B cell (primary cell): Measurements from ENCODE around the gene SUSD5. TPM values are rescaled to one million over a fixed set of nuclear protein-coding genes. Genes with fewer than 3 reads are reported as not detected.

Experiments used
- ATAC-seq: fragments of 200-7000 bp; cut with Tn5 transposase; one replicate; pipeline ENCODE4 v1.10.0; 2021; ENCODE audit warnings: low read depth, mild to moderate bottlenecking, moderate number of reproducible peaks, moderate library complexity
- CTCF ChIA-PET: fragments of 350-600 bp; sonication (Branson Sonifier 250); formaldehyde crosslinking; loops from one replicate; lab custom pipeline; 2021; ENCODE audit warnings: antibody characterized with exemption, inconsistent platforms; lab: Charles Lee
- POLR2A ChIA-PET: fragments of 350-600 bp; sonication (Branson Sonifier 250); formaldehyde crosslinking; loops from one replicate; lab custom pipeline; 2021; ENCODE audit warnings: antibody characterized with exemption; lab: Charles Lee
- DNase-seq: peaks from one replicate; pipeline ENCODE4 v3.0.0; 2013
- H2AFZ ChIP-seq: 2 replicates; pipeline ENCODE4 v1.6.1; 2012; ENCODE audit warnings: mild to moderate bottlenecking, low read depth, low read length; ENCODE audit not compliant: insufficient read depth, poor library complexity, severe bottlenecking
- H3K27ac ChIP-seq, 2 donors: 1 replicate in 1 of 2; 2 replicates in 1 of 2; pipeline ENCODE4 v1.5.1; 2012 to 2013; ENCODE audit warnings: low read length in 2 of 2, mild to moderate bottlenecking in 2 of 2, moderate library complexity in 1 of 2
- H3K27me3 ChIP-seq, 4 experiments: fragments of 200-600 bp in 1 of 4; sonication (generic) in 1 of 4; replicated peaks in 1 of 4; 1 replicate in 2 of 4; 2 replicates in 2 of 4; pipeline versions ENCODE4 v1.6.1 to v1.7.0; 2013 to 2016; ENCODE audit warnings: low read length in 3 of 4, mild to moderate bottlenecking in 2 of 4, mixed read lengths in 1 of 4, moderate library complexity in 1 of 4; ENCODE audit not compliant: insufficient read depth in 4 of 4, control insufficient read depth in 3 of 4; ENCODE audit errors: control extremely low read depth in 1 of 4
- H3K36me3 ChIP-seq, 2 experiments: replicated peaks in 1 of 2; 1 replicate in 1 of 2; 2 replicates in 1 of 2; pipeline versions ENCODE4 v1.6.1 to v1.7.1; 2013; ENCODE audit warnings: low read length in 1 of 2; ENCODE audit not compliant: insufficient read depth in 2 of 2, control insufficient read depth in 1 of 2; ENCODE audit errors: control extremely low read depth in 1 of 2, extremely low read depth in 1 of 2
- H3K4me1 ChIP-seq, 2 donors: fragments of 200-600 bp in 1 of 2; sonication (generic) in 1 of 2; 1 replicate in 1 of 2; 2 replicates in 1 of 2; pipeline versions ENCODE4 v1.5.1 to v1.6.1; 2013 to 2017; ENCODE audit warnings: low read length in 2 of 2; ENCODE audit not compliant: control insufficient read depth in 2 of 2, insufficient read depth in 2 of 2
- H3K4me2 ChIP-seq: replicated peaks from 2 replicates; pipeline ENCODE3; 2012; ENCODE audit warnings: mild to moderate bottlenecking, low read depth, low read length; ENCODE audit not compliant: poor library complexity, severe bottlenecking
- H3K4me3 ChIP-seq, 5 experiments: fragments of 200-600 bp in 1 of 5; sonication (generic) in 1 of 5; 1 replicate in 3 of 5; 2 replicates in 2 of 5; pipeline versions ENCODE4 v1.5.1 to v1.7.0; 2011 to 2016; ENCODE audit warnings: low read length in 4 of 5, mild to moderate bottlenecking in 4 of 5, low read depth in 2 of 5, control low read depth in 1 of 5, moderate library complexity in 1 of 5; ENCODE audit not compliant: insufficient read depth in 1 of 5; ENCODE audit errors: control extremely low read depth in 1 of 5, extremely low read depth in 1 of 5
- H3K79me2 ChIP-seq: fragments of 200-600 bp; sonication (generic); one replicate; pipeline ENCODE4 v1.6.0; 2016; ENCODE audit warnings: low read length; ENCODE audit not compliant: control insufficient read depth, insufficient read depth
- H3K9ac ChIP-seq: fragments of 200-600 bp; sonication (generic); 2 replicates; pipeline ENCODE4 v1.6.1; 2017; ENCODE audit warnings: mild to moderate bottlenecking, low read length, moderate library complexity
- H3K9me3 ChIP-seq, 3 donors: one replicate each; pipeline versions ENCODE4 v1.6.1 to v1.7.1; 2013; ENCODE audit warnings: low read length in 2 of 3; ENCODE audit not compliant: control insufficient read depth in 2 of 3, insufficient read depth in 1 of 3; ENCODE audit errors: control extremely low read depth in 1 of 3
- H4K20me1 ChIP-seq: 2 replicates; pipeline ENCODE4 v1.6.0; 2012; ENCODE audit warnings: mild to moderate bottlenecking, low read length; ENCODE audit not compliant: insufficient read depth, control insufficient read depth, poor library complexity, severe bottlenecking
- H3K27ac Mint-ChIP-seq: one replicate; pipeline ENCODE4 v1.8.0; 2021; ENCODE audit warnings: mixed read lengths
- H3K27me3 Mint-ChIP-seq: one replicate; pipeline ENCODE4 v1.8.0; 2021; ENCODE audit warnings: mixed read lengths
- H3K4me1 Mint-ChIP-seq: one replicate; pipeline ENCODE4 v1.8.0; 2021; ENCODE audit warnings: mixed read lengths
- H3K4me3 Mint-ChIP-seq: one replicate; pipeline ENCODE4 v1.8.0; 2021; ENCODE audit warnings: mixed read lengths
- H3K9me3 Mint-ChIP-seq: one replicate; pipeline ENCODE4 v1.8.0; 2022; ENCODE audit warnings: mixed read lengths; ENCODE audit not compliant: insufficient read depth
- EZH2 ChIP-seq: IDR thresholded peaks from 2 replicates; pipeline ENCODE4 v1.6.1; 2012; ENCODE audit warnings: borderline replicate concordance, low read depth, mild to moderate bottlenecking, moderate library complexity, low read length; ENCODE audit not compliant: insufficient read depth, poor library complexity, severe bottlenecking
- WGBS: methylation state at CpG from one replicate; pipeline ENCODE4 v1.1.5; 2013; ENCODE audit warnings: missing lambda C conversion rate; ENCODE audit not compliant: insufficient coverage; 5-methylcytosine and 5-hydroxymethylcytosine counted together
- intact Hi-C: fragments of 100-400 bp; cut with micrococcal nuclease; formaldehyde crosslinking; loops from one replicate; pipeline ENCODE4 v1.10.0; 2022
- polyA plus RNA-seq: library from polyadenylated mRNA; depleted of rRNA; stranded (reverse); fragments of >200 nt; gene quantifications from 2 replicates; pipeline ENCODE4 v1.2.3, GENCODE V29; 2012
- total RNA-seq, 2 donors: library from RNA; stranded (reverse); fragments of 120-200 nt in 1 of 2; gene quantifications; 1 replicate in 1 of 2; 2 replicates in 1 of 2; pipeline versions ENCODE4 v1.2.3 to v1.2.4, GENCODE V29; 2013 to 2022
- TF ChIP-seq, protein P1 (sequence below): fragments of 200-600 bp; IDR thresholded peaks from one replicate; pipeline ENCODE4 v1.8.0; 2022; ENCODE audit warnings: antibody characterized with exemption, mild to moderate bottlenecking

Gene SUSD5
- total and polyA plus RNA-seq, 2 donors (not counting 1 experiment from before 2014, with no cell fraction given), result 0.15 to 0.30 TPM

DNA sequence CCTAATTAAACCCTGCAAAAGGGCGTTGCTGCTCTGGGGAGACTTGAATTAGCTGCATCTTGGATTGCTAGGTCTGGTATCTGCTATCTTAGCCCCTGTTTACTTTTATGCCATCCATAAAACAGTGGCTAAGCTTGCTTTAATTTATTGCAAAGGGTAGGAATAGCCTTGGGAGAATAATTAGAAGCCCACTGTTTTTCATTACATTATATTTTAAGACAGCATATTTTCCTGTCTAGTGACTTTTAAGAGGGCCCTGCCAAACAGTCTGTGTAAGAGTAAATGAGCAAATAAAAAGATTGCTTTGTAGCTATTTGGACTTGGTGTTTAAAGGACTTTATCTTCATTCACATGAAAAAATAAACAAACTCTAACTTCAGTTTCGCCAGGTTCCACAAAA, 17.4 kb upstream of the SUSD5 start:
- Mint-ChIP-seq H3K27me3 (peaks cover 31% of the 10 kb centered on the region), H3K4me1 (no peaks in the 10 kb centered on the region), H3K27ac (no peak overlapping the region), H3K4me3 (no peak overlapping the region), H3K9me3 (no peaks in the 10 kb centered on the region)
- TF ChIP-seq, protein P1, sequence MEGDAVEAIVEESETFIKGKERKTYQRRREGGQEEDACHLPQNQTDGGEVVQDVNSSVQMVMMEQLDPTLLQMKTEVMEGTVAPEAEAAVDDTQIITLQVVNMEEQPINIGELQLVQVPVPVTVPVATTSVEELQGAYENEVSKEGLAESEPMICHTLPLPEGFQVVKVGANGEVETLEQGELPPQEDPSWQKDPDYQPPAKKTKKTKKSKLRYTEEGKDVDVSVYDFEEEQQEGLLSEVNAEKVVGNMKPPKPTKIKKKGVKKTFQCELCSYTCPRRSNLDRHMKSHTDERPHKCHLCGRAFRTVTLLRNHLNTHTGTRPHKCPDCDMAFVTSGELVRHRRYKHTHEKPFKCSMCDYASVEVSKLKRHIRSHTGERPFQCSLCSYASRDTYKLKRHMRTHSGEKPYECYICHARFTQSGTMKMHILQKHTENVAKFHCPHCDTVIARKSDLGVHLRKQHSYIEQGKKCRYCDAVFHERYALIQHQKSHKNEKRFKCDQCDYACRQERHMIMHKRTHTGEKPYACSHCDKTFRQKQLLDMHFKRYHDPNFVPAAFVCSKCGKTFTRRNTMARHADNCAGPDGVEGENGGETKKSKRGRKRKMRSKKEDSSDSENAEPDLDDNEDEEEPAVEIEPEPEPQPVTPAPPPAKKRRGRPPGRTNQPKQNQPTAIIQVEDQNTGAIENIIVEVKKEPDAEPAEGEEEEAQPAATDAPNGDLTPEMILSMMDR, result no peak
- TF ChIP-seq EZH2, result no peak
- Histone ChIP-seq H3K27ac (no peak overlapping the region), H3K9ac (no peak overlapping the region), H3K27me3 (peaks cover 0 to 8% (median 1%) of the 10 kb centered on the region in 4 experiments), H3K36me3 (no peaks in the 10 kb centered on the region), H2AFZ (no peak overlapping the region), H3K4me1 (no peaks in the 10 kb centered on the region), H3K79me2 (no peaks in the 10 kb centered on the region), H3K4me3 (no peak overlapping the region), H4K20me1 (no peaks in the 10 kb centered on the region), H3K9me3 (peaks cover 0 to 6% (median 0%) of the 10 kb centered on the region in 3 donors), H3K4me2 (no peak overlapping the region)
- no CpG with 5 or more reads among the region's 2 CpGs for WGBS
- DNase-seq, result no peak
- ChIA-PET POLR2A (no interaction called here), CTCF (no interaction called here)
- intact Hi-C loops, result no loop called here
- no peak for ATAC-seq

DNA sequence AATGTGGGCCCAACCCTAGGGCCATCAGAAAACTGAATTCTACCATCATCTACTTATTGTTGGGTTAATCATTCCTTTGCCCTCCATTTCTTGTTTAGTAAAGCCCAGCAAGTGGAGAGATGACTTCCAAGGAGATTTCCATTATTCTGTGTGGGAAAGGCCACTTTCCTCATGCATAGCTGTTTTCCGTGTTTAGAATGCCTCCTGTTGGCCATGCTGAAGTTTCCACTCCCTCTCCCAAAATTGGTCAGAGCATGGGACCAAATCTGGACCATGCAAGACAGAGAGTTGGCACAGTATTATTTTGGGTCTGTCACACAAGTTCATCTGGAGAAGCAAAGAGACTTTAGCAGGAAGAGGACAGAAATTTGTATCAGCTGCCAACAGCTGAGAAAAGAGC, 15.3 kb upstream of the SUSD5 start:
- Mint-ChIP-seq H3K27me3 (peaks cover 29% of the 10 kb centered on the region), H3K4me1 (peaks cover 3% of the 10 kb centered on the region), H3K9me3 (no peaks in the 10 kb centered on the region), H3K27ac (no peak overlapping the region), H3K4me3 (no peak overlapping the region)
- peaks cover 0 to 4% (median 1%) of the 10 kb centered on the region in 4 experiments for H3K27me3 ChIP-seq
- no peak overlapping the region for H3K27ac ChIP-seq
- TF ChIP-seq, protein P1, result no peak
- TF ChIP-seq EZH2, result no peak
- H3K4me1 ChIP-seq, result no peaks in the 10 kb centered on the region
- WGBS, result 100% methylated on average over 1 of the region's 1 CpG
- H3K4me2 ChIP-seq, result no peak overlapping the region
- no peaks in the 10 kb centered on the region for H4K20me1 ChIP-seq
- intact Hi-C loops, result no loop called here
- H3K9ac ChIP-seq, result no peak overlapping the region
- ChIA-PET POLR2A (no interaction called here), CTCF (no interaction called here)
- H3K79me2 ChIP-seq, result no peaks in the 10 kb centered on the region
- ATAC-seq (no peak), DNase-seq (no peak)
- no peak overlapping the region for H3K4me3 ChIP-seq
- no peaks in the 10 kb centered on the region for H3K36me3 ChIP-seq
- H2AFZ ChIP-seq, result no peak overlapping the region
- peaks cover 0 to 6% (median 0%) of the 10 kb centered on the region in 3 donors for H3K9me3 ChIP-seq
